ENCODE data around the gene MAP10. TPM values are rescaled to one million over a fixed set of nuclear protein-coding genes. Genes with fewer than 3 reads are reported as not detected.

The MAP10 gene
- total and polyA plus RNA-seq, 2 experiments from 2014 or later, result 1.5 to 2.3 TPM

GRCh38 chr1:232786845-232787455 is 18.3 kb upstream of the MAP10 start:
- DNase-seq, result no peak
- H3K9me3 ChIP-seq (ENCODE audit: low read depth), result no peaks in the 10 kb centered on the region
- no peaks in the 10 kb centered on the region for H3F3A ChIP-seq (ENCODE audit: insufficient read depth)
- H3K27me3 ChIP-seq (replicated peaks; ENCODE audit: insufficient read depth), result no peaks in the 10 kb centered on the region
- no peak overlapping the region for H3K4me3 ChIP-seq
- H3K4me2 ChIP-seq (ENCODE audit: unreplicated experiment), result no peak overlapping the region
- in situ Hi-C loops (cut with MboI), result no loop called here
- H3K9ac ChIP-seq, result no peak overlapping the region
- H4K20me1 ChIP-seq (ENCODE audit: insufficient read depth), result no peaks in the 10 kb centered on the region
- H3K27ac ChIP-seq, result no peak overlapping the region
- no peaks in the 10 kb centered on the region for H3K36me3 ChIP-seq (ENCODE audit: low read depth)
- no peaks in the 10 kb centered on the region for H3K4me1 ChIP-seq (ENCODE audit: insufficient read depth)
- no peak overlapping the region for H2AFZ ChIP-seq
- H3K9me2 ChIP-seq (ENCODE audit: insufficient read depth), result no peaks in the 10 kb centered on the region
- no peaks in the 10 kb centered on the region for H3K79me2 ChIP-seq (ENCODE audit: insufficient read depth)
- 78 to 79% methylated on average over 7 of the region's 7 CpGs for WGBS, 2 experiments (ENCODE audit: low coverage in 1 of 2, low lambda C conversion rate in 2 of 2, missing lambda C conversion rate in 2 of 2)
- TF ChIP-seq EZH2 (IDR thresholded peaks at IDR 0.05; ENCODE audit: insufficient read depth, poor library complexity, severe bottlenecking) (no peak), EZH2phosphoT487 (IDR thresholded peaks at IDR 0.05; ENCODE audit: insufficient read depth, low read depth) (no peak)

- no peaks in the 10 kb centered on the region for H3K9me3 ChIP-seq (ENCODE audit: low read depth)
- no peak overlapping the region for H3K27ac ChIP-seq
- WGBS, 2 experiments (ENCODE audit: low coverage in 1 of 2, low lambda C conversion rate in 2 of 2, missing lambda C conversion rate in 2 of 2), result 70 to 81% methylated on average over 7 of the region's 7 CpGs
- H3K9me2 ChIP-seq (ENCODE audit: insufficient read depth), result no peaks in the 10 kb centered on the region
- no peaks in the 10 kb centered on the region for H3K36me3 ChIP-seq (ENCODE audit: low read depth)
- TF ChIP-seq EZH2phosphoT487 (IDR thresholded peaks at IDR 0.05; ENCODE audit: insufficient read depth, low read depth), result no peak
- H3F3A ChIP-seq (ENCODE audit: insufficient read depth), result peaks cover under 1% of the 10 kb centered on the region; the same call in 1 of the 2 replicates
- in situ Hi-C loops (cut with MboI), result no loop called here
- H3K9ac ChIP-seq, result no peak overlapping the region
- no peaks in the 10 kb centered on the region for H4K20me1 ChIP-seq (ENCODE audit: insufficient read depth)
- DNase-seq, result no peak
- H2AFZ ChIP-seq, result no peak overlapping the region
- H3K4me3 ChIP-seq, result no peak overlapping the region
- no peaks in the 10 kb centered on the region for H3K27me3 ChIP-seq (replicated peaks; ENCODE audit: insufficient read depth)
- no peak overlapping the region for H3K4me2 ChIP-seq (ENCODE audit: unreplicated experiment)
- no peaks in the 10 kb centered on the region for H3K79me2 ChIP-seq (ENCODE audit: insufficient read depth)
- peaks cover 8% of the 10 kb centered on the region for H3K4me1 ChIP-seq (ENCODE audit: insufficient read depth)
Measured at GRCh38 chr1:232788235-232788872, 16.9 kb upstream of the MAP10 start.

GRCh38 chr1:232789651-232790050 is 15.6 kb upstream of the MAP10 start:
- in situ Hi-C loops (cut with MboI), result no loop called here
- TF ChIP-seq EZH2 (IDR thresholded peaks at IDR 0.05; ENCODE audit: insufficient read depth, poor library complexity, severe bottlenecking) (no peak), EZH2phosphoT487 (IDR thresholded peaks at IDR 0.05; ENCODE audit: insufficient read depth, low read depth) (no peak)
- no peak overlapping the region for H2AFZ ChIP-seq
- H3K79me2 ChIP-seq (ENCODE audit: insufficient read depth), result no peaks in the 10 kb centered on the region
- peaks cover 17% of the 10 kb centered on the region for H3K4me1 ChIP-seq (ENCODE audit: insufficient read depth)
- no peaks in the 10 kb centered on the region for H3K36me3 ChIP-seq (ENCODE audit: low read depth)
- no peak overlapping the region for H3K27ac ChIP-seq
- no peak for DNase-seq
- no peak overlapping the region for H3K4me2 ChIP-seq (ENCODE audit: unreplicated experiment)
- H3K9ac ChIP-seq, result no peak overlapping the region
- H3K9me2 ChIP-seq (ENCODE audit: insufficient read depth), result no peaks in the 10 kb centered on the region
- no peaks in the 10 kb centered on the region for H4K20me1 ChIP-seq (ENCODE audit: insufficient read depth)
- H3K4me3 ChIP-seq, result no peak overlapping the region
- H3K27me3 ChIP-seq (replicated peaks; ENCODE audit: insufficient read depth), result no peaks in the 10 kb centered on the region
- no peaks in the 10 kb centered on the region for H3K9me3 ChIP-seq (ENCODE audit: low read depth)
- H3F3A ChIP-seq (ENCODE audit: insufficient read depth), result peaks cover 11% of the 10 kb centered on the region

- Histone ChIP-seq H3K36me3 (ENCODE audit: low read depth) (no peaks in the 10 kb centered on the region), H3K27me3 (replicated peaks; ENCODE audit: insufficient read depth) (no peaks in the 10 kb centered on the region), H3K4me2 (ENCODE audit: unreplicated experiment) (no peak overlapping the region), H2AFZ (no peak overlapping the region), H3F3A (ENCODE audit: insufficient read depth) (peaks cover 11% of the 10 kb centered on the region), H3K4me1 (ENCODE audit: insufficient read depth) (peaks cover 17% of the 10 kb centered on the region), H3K9me3 (ENCODE audit: low read depth) (no peaks in the 10 kb centered on the region), H3K79me2 (ENCODE audit: insufficient read depth) (no peaks in the 10 kb centered on the region), H3K4me3 (no peak overlapping the region), H4K20me1 (ENCODE audit: insufficient read depth) (no peaks in the 10 kb centered on the region), H3K9ac (no peak overlapping the region), H3K9me2 (ENCODE audit: insufficient read depth) (no peaks in the 10 kb centered on the region), H3K27ac (no peak overlapping the region)
- no peak for DNase-seq
- TF ChIP-seq EZH2phosphoT487 (IDR thresholded peaks at IDR 0.05; ENCODE audit: insufficient read depth, low read depth), result no peak
- no peak for TF ChIP-seq EZH2 (IDR thresholded peaks at IDR 0.05; ENCODE audit: insufficient read depth, poor library complexity, severe bottlenecking)
- in situ Hi-C loops (cut with MboI), result no loop called here
Measured at GRCh38 chr1:232792949-232793348, 12.3 kb upstream of the MAP10 start.

Data from GM23248 (cell line).